GM19193 (cell line): Measurements from ENCODE around the gene TES.

Experiments used
- POLR2A ChIP-seq: IDR thresholded peaks from 4 replicates; pipeline ENCODE4 v1.6.1; 2011; ENCODE audit not compliant: insufficient read depth, insufficient read length; ENCODE audit errors: extremely low read depth

Gene TES

DNA sequence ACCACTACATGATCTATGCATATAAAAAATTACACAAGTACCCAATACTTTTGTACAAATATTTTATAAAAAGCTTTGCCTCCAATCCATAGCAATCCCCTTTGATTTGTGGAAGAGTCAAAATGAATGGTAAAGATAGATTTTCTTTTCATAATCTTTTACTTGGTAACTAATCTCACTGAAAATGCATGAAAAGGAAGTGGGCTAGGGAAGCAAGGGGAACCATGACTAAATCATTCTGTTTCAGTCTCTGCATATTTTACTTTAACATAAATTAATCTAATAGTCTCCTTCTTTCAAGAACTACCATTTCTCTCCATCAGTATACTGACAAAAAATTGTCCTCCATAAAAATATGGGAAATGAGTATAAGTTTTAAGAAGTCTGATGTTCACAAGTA, 96.9 kb downstream of the TES start:
- TF ChIP-seq POLR2A, result no peak
